Retinal pigment epithelial cell (primary cell): Measurements from ENCODE around the gene LOXHD1.

Experiments used
- DNase-seq: peaks from one replicate; pipeline ENCODE4 v3.0.0-alpha.2; 2010; ENCODE audit warnings: low read depth
- H3K4me3 ChIP-seq: 2 replicates; pipeline ENCODE4 v1.5.1; 2011; ENCODE audit warnings: mild to moderate bottlenecking, low read length, control low read depth, moderate library complexity
- CTCF ChIP-seq: conservative IDR thresholded peaks from 2 replicates; pipeline ENCODE4 v1.5.1; 2011; ENCODE audit warnings: low read depth, low read length, control low read depth, inconsistent platforms

LOXHD1 gene

GRCh38 chr18:46541626-46542189 lies 115.3 kb downstream of the LOXHD1 start:
- no peak overlapping the region for H3K4me3 ChIP-seq
- DNase-seq: no peak
- no peak for TF ChIP-seq CTCF

GRCh38 chr18:46538376-46538775 lies 118.6 kb downstream of the LOXHD1 start:
- DNase-seq: no peak
- TF ChIP-seq CTCF: no peak

GRCh38 chr18:46536215-46536874 lies 120.7 kb downstream of the LOXHD1 start:
- DNase-seq: no peak
- TF ChIP-seq CTCF: no peak
- no peak overlapping the region for H3K4me3 ChIP-seq

More at GRCh38 chr18:46538376-46538775, 118.6 kb downstream of the LOXHD1 start:
- H3K4me3 ChIP-seq: no peak overlapping the region

- no peak for DNase-seq
- H3K4me3 ChIP-seq: no peak overlapping the region
Observed at GRCh38 chr18:46531482-46531881, 125.5 kb downstream of the LOXHD1 start.

GRCh38 chr18:46528037-46528436 lies 129.0 kb downstream of the LOXHD1 start:
- H3K4me3 ChIP-seq: no peak overlapping the region
- TF ChIP-seq CTCF: no peak
- DNase-seq: no peak

More at GRCh38 chr18:46531482-46531881, 125.5 kb downstream of the LOXHD1 start:
- no peak for TF ChIP-seq CTCF

GRCh38 chr18:46519870-46520269 lies 137.2 kb downstream of the LOXHD1 start:
- H3K4me3 ChIP-seq: no peak overlapping the region
- TF ChIP-seq CTCF: no peak
- no peak for DNase-seq

GRCh38 chr18:46518438-46518837 lies 138.6 kb downstream of the LOXHD1 start:
- H3K4me3 ChIP-seq: no peak overlapping the region
- no peak for DNase-seq
- TF ChIP-seq CTCF: no peak
